DMS 273 treated with DMSO at 0.1 percent for 48 hours (cell line): Measurements from ENCODE around the gene KCNMA1.

ENCODE experiments used
- DNase-seq: peaks from one replicate; lab custom pipeline; 2025; lab: John Stamatoyannopoulos, UW

Gene KCNMA1

GRCh38 chr10:77479586-77479985 is 158.0 kb downstream of the KCNMA1 start:
- DNase-seq, result no peak

GRCh38 chr10:77478962-77479359 is 158.6 kb downstream of the KCNMA1 start:
- no peak for DNase-seq

- peak; percentile 15 for DNase-seq
Observed at GRCh38 chr10:77478247-77478961, 159.2 kb downstream of the KCNMA1 start.

GRCh38 chr10:77475522-77475921 is 162.1 kb downstream of the KCNMA1 start:
- no peak for DNase-seq

- DNase-seq, result no peak
Observed at GRCh38 chr10:77474939-77475338, 162.7 kb downstream of the KCNMA1 start.

- DNase-seq, result no peak
Observed at GRCh38 chr10:77474386-77474785, 163.2 kb downstream of the KCNMA1 start.

GRCh38 chr10:77472146-77472545 is 165.5 kb downstream of the KCNMA1 start:
- no peak for DNase-seq

GRCh38 chr10:77471069-77471536 is 166.5 kb downstream of the KCNMA1 start:
- no peak for DNase-seq

- DNase-seq, result no peak
Observed at GRCh38 chr10:77467422-77467963, 170.1 kb downstream of the KCNMA1 start.

- DNase-seq, result no peak
Observed at GRCh38 chr10:77463967-77464745, 173.5 kb downstream of the KCNMA1 start.

GRCh38 chr10:77463499-77463898 is 174.1 kb downstream of the KCNMA1 start:
- no peak for DNase-seq

GRCh38 chr10:77461636-77462296 is 175.8 kb downstream of the KCNMA1 start:
- DNase-seq, result no peak

- DNase-seq, result no peak
Observed at GRCh38 chr10:77459905-77460304, 177.7 kb downstream of the KCNMA1 start.

- DNase-seq, result no peak
Observed at GRCh38 chr10:77458986-77459590, 178.5 kb downstream of the KCNMA1 start.

- no peak for DNase-seq
Observed at GRCh38 chr10:77457721-77458120, 179.9 kb downstream of the KCNMA1 start.

GRCh38 chr10:77457266-77457665 is 180.3 kb downstream of the KCNMA1 start:
- no peak for DNase-seq

- peak; percentile 46 for DNase-seq
Observed at GRCh38 chr10:77456414-77456813, 181.2 kb downstream of the KCNMA1 start.

GRCh38 chr10:77455561-77455960 is 182.0 kb downstream of the KCNMA1 start:
- DNase-seq, result no peak

- DNase-seq, result no peak
Observed at GRCh38 chr10:77452952-77453564, 184.6 kb downstream of the KCNMA1 start.

GRCh38 chr10:77451886-77452285 is 185.7 kb downstream of the KCNMA1 start:
- no peak for DNase-seq

- DNase-seq, result no peak
Observed at GRCh38 chr10:77448226-77448625, 189.4 kb downstream of the KCNMA1 start.

GRCh38 chr10:77446700-77447099 is 190.9 kb downstream of the KCNMA1 start:
- DNase-seq, result no peak
